HL-60 (cell line): ENCODE results near the gene TEX9.

Experiments
- DNase-seq, 2 experiments: peaks; one replicate each; pipeline ENCODE4 v3.0.0-alpha.2; 2010 to 2020; ENCODE audit warnings: low read depth in 1 of 2, low spot score in 1 of 2
- H3K27ac ChIP-seq: fragments of 250-450 bp; sonication (Bioruptor Pico); replicated peaks from 2 replicates; pipeline ENCODE4 v1.5.1; 2020; ENCODE audit warnings: mild to moderate bottlenecking, moderate library complexity
- H3K27me3 ChIP-seq: fragments of 250-450 bp; sonication (Bioruptor Pico); 2 replicates; pipeline ENCODE4 v1.5.1; 2021; ENCODE audit warnings: mild to moderate bottlenecking, moderate library complexity; ENCODE audit not compliant: insufficient read depth, poor library complexity, severe bottlenecking
- H3K4me3 ChIP-seq: replicated peaks from 2 replicates; pipeline ENCODE4 v1.5.1; 2011; ENCODE audit warnings: mild to moderate bottlenecking, control low read depth, low read length; ENCODE audit not compliant: insufficient read depth
- GABPA ChIP-seq: IDR thresholded peaks from 2 replicates; pipeline ENCODE4 v1.6.1; 2012; ENCODE audit warnings: low read depth
- POLR2AphosphoS5 ChIP-seq: IDR thresholded peaks from 2 replicates; pipeline ENCODE4 v1.6.1; 2012; ENCODE audit warnings: low read depth
- REST ChIP-seq: IDR thresholded peaks from 2 replicates; pipeline ENCODE4 v1.6.1; 2012; ENCODE audit warnings: low read depth; ENCODE audit not compliant: insufficient replicate concordance
- SPI1 ChIP-seq: IDR thresholded peaks from 2 replicates; pipeline ENCODE4 v1.6.1; 2012; ENCODE audit warnings: low read depth, mild to moderate bottlenecking, borderline replicate concordance
- TF ChIP-seq, protein P1 (sequence below): IDR thresholded peaks from one replicate; pipeline ENCODE4 v1.5.1; 2011; ENCODE audit warnings: low read length, control low read depth, inconsistent platforms; ENCODE audit not compliant: insufficient read depth

Gene TEX9

DNA sequence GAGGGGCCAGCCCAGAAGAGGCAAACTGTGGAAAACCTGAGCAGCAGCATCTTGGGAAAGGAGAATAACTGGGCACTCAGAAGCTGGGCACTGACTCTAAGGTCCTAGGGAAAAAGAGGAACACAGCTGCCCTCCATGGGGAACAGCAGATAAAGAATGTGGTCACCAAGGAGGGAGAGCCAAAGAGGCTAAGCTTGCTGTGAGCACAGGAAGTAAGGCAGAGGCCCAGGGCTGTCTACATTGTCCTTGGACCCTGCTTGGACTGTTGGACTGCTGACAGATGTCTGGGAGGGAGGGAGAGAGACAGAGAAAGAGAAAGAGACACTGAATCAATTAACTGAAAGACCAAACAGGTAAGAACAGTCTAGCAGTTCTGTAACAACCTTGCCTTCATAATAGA lies 104.3 kb downstream of the TEX9 start:
- DNase-seq: peak in 1 of 2 experiments; percentile 46

GRCh38 chr15:56471440-56472069 lies 106.3 kb downstream of the TEX9 start:
- no peak overlapping the region for H3K4me3 ChIP-seq
- no peak overlapping the region for H3K27ac ChIP-seq
- no peaks in the 10 kb centered on the region for H3K27me3 ChIP-seq
- DNase-seq: no peak
- TF ChIP-seq GABPA (no peak), REST (no peak), POLR2AphosphoS5 (no peak), SPI1 (no peak)
- TF ChIP-seq, protein P1, sequence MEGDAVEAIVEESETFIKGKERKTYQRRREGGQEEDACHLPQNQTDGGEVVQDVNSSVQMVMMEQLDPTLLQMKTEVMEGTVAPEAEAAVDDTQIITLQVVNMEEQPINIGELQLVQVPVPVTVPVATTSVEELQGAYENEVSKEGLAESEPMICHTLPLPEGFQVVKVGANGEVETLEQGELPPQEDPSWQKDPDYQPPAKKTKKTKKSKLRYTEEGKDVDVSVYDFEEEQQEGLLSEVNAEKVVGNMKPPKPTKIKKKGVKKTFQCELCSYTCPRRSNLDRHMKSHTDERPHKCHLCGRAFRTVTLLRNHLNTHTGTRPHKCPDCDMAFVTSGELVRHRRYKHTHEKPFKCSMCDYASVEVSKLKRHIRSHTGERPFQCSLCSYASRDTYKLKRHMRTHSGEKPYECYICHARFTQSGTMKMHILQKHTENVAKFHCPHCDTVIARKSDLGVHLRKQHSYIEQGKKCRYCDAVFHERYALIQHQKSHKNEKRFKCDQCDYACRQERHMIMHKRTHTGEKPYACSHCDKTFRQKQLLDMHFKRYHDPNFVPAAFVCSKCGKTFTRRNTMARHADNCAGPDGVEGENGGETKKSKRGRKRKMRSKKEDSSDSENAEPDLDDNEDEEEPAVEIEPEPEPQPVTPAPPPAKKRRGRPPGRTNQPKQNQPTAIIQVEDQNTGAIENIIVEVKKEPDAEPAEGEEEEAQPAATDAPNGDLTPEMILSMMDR: no peak

More for the DNA sequence above, 104.3 kb downstream of the TEX9 start:
- no peak overlapping the region for H3K4me3 ChIP-seq
- peak; percentile 88 for TF ChIP-seq SPI1
- TF ChIP-seq REST: no peak
- H3K27me3 ChIP-seq: no peaks in the 10 kb centered on the region
- no peak overlapping the region; the same call in 1 of the 2 replicates for H3K27ac ChIP-seq

DNA sequence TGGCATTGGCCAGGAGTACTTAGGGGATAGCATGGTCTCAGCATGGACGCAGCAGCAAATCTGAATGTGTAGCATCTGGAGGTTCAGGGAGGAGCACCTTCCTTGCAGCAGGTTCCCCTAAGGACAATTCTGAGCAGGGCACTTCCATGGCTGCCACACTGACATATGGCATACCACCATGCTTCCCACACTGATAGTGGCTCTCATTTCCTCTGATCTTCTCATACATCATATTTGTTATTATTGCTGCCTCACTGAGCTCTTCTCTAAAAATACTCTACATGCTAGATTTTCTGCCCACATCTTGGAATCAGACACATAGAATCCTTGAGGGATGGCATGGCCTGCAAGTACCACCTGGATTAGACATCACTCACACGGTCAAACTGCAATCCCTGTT lies 107.1 kb downstream of the TEX9 start:
- H3K27me3 ChIP-seq: no peaks in the 10 kb centered on the region
- H3K4me3 ChIP-seq: no peak overlapping the region
- DNase-seq: no peak
- TF ChIP-seq, protein P1: no peak
- no peak for TF ChIP-seq REST
- TF ChIP-seq POLR2AphosphoS5: no peak
- no peak for TF ChIP-seq GABPA
- no peak for TF ChIP-seq SPI1
- H3K27ac ChIP-seq: no peak overlapping the region
